ENCODE data around the gene TMEM141. TPM values are rescaled to one million over a fixed set of nuclear protein-coding genes. Genes with fewer than 3 reads are reported as not detected.
"Not testable (repeated sequence)": the region's sequence is repeated elsewhere in the genome, so short reads cannot be mapped to it uniquely, and the experiment has no call there.

Gene TMEM141
- polyA plus RNA-seq, 2 donors, result 85.2 to 155 TPM

GRCh38 chr9:136829981-136830885 is 39.1 kb downstream of the TMEM141 start:
- Histone ChIP-seq H3K4me3 (ENCODE audit: low read depth in 1 of 2, low read length in 2 of 2) (no peak overlapping the region), H3K9me3 (ENCODE audit: control insufficient read depth in 2 of 2, insufficient read depth in 1 of 2, low read depth in 1 of 2, low read length in 1 of 2) (no peaks in the 10 kb centered on the region), H3K27ac (ENCODE audit: low read depth in 2 of 2, low read length in 1 of 2) (no peak overlapping the region), H3K4me1 (ENCODE audit: control insufficient read depth in 2 of 2, insufficient read depth in 2 of 2, low read length in 1 of 2) (no peaks in the 10 kb centered on the region), H3K36me3 (ENCODE audit: control insufficient read depth in 2 of 2, insufficient read depth in 2 of 2, low read length in 1 of 2) (peaks cover 10 to 60% of the 10 kb centered on the region in 2 donors), H3K27me3 (ENCODE audit: control insufficient read depth in 1 of 2, insufficient read depth in 2 of 2, low read length in 2 of 2) (no peaks in the 10 kb centered on the region)
- WGBS, 2 donors, result 90 to 91% methylated on average over 41 of the region's 41 CpGs

DNA sequence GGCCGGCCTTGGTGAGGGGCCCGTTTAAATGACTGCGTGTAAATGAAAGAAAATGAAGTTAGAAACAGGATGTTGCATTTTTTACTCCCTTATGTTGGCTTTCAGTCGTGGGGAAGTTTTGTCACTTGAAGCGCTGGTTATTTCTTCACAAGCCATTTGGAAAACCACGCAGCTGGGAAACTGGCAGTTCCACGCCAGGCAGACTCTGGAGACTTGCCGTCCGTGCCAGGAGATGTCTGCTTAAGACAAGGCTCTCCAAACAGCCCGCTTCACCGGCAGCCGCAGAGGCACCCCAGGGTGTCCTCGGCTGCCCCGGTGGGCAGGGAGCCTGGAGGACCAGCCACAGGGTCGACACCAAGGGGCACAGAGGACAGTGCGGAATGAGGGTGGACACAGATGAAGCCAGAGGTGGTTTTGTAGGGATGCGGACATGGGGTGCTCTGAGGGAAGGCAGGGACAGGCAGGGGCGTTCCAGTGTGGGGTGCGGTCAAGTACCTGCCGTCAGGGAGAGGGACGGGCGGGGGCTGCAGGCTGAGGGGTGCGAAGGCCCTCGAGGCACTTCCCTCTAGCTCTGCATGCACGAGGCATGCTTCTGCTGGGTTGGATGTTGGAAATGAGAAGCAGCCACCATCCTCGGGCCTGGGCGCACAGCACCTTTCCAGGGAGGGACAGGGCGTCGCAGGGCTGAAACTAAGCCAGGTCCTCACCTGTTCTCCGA is 40.0 kb downstream of the TMEM141 start:
- Histone ChIP-seq H3K27ac (ENCODE audit: low read depth in 2 of 2, low read length in 1 of 2) (no peak overlapping the region), H3K4me1 (ENCODE audit: control insufficient read depth in 2 of 2, insufficient read depth in 2 of 2, low read length in 1 of 2) (no peaks in the 10 kb centered on the region), H3K27me3 (ENCODE audit: control insufficient read depth in 1 of 2, insufficient read depth in 2 of 2, low read length in 2 of 2) (no peaks in the 10 kb centered on the region), H3K36me3 (ENCODE audit: control insufficient read depth in 2 of 2, insufficient read depth in 2 of 2, low read length in 1 of 2) (peaks cover 9 to 60% of the 10 kb centered on the region in 2 donors), H3K4me3 (ENCODE audit: low read depth in 1 of 2, low read length in 2 of 2) (no peak overlapping the region), H3K9me3 (ENCODE audit: control insufficient read depth in 2 of 2, insufficient read depth in 1 of 2, low read depth in 1 of 2, low read length in 1 of 2) (no peaks in the 10 kb centered on the region)
- 91 to 92% methylated on average over 29 to 30 of the region's 30 CpGs for WGBS, 2 donors

DNA sequence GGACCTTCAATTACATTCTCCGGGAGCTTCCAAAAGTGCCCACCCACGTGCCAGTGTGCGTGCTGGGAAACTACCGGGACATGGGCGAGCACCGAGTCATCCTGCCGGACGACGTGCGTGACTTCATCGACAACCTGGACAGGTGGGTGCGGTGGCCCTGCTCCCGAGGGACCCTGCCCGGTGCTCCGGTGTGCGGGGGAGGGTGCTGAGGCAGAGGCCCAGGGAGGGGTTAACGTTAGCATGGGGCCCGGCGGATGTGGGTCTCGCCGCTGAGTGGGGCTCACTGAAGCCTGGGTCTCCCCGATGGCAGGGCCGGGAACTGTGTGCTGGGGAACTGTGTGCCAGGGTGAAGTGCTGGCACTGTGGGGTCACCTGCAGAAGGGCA is 40.6 kb downstream of the TMEM141 start:
- Histone ChIP-seq H3K36me3 (ENCODE audit: control insufficient read depth in 2 of 2, insufficient read depth in 2 of 2, low read length in 1 of 2) (peaks cover 8 to 61% of the 10 kb centered on the region in 2 donors), H3K27me3 (ENCODE audit: control insufficient read depth in 1 of 2, insufficient read depth in 2 of 2, low read length in 2 of 2) (no peaks in the 10 kb centered on the region), H3K9me3 (ENCODE audit: control insufficient read depth in 2 of 2, insufficient read depth in 1 of 2, low read depth in 1 of 2, low read length in 1 of 2) (no peaks in the 10 kb centered on the region), H3K4me3 (ENCODE audit: low read depth in 1 of 2, low read length in 2 of 2) (no peak overlapping the region), H3K4me1 (ENCODE audit: control insufficient read depth in 2 of 2, insufficient read depth in 2 of 2, low read length in 1 of 2) (no peaks in the 10 kb centered on the region), H3K27ac (ENCODE audit: low read depth in 2 of 2, low read length in 1 of 2) (no peak overlapping the region)
- WGBS, 2 donors, result 91 to 92% methylated on average over 23 of the region's 23 CpGs

DNA sequence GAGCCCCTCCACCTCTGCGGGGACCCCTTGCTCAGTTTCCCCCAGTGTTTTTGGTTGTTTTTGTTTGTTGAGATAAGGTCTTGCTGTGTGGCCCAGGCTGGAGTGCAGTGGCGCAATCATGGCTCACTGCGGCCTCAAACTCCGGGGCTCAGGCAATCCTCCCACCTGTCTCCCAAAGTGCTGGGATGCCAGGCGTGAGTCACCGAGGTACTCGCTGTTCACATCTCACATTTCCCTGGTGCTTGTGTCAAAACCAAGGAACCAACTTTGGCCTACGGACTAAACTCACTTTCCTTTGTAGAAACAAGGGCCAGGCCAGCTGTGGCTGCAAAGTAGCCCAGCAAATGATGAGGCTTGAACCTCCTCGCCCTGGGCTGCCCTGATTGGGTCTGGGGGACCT is 41.4 kb downstream of the TMEM141 start:
- Histone ChIP-seq H3K36me3 (ENCODE audit: control insufficient read depth in 2 of 2, insufficient read depth in 2 of 2, low read length in 1 of 2) (peaks cover 8 to 53% of the 10 kb centered on the region in 2 donors), H3K27ac (ENCODE audit: low read depth in 2 of 2, low read length in 1 of 2) (no peak overlapping the region), H3K4me1 (ENCODE audit: control insufficient read depth in 2 of 2, insufficient read depth in 2 of 2, low read length in 1 of 2) (no peaks in the 10 kb centered on the region), H3K9me3 (ENCODE audit: control insufficient read depth in 2 of 2, insufficient read depth in 1 of 2, low read depth in 1 of 2, low read length in 1 of 2) (no peaks in the 10 kb centered on the region), H3K27me3 (ENCODE audit: control insufficient read depth in 1 of 2, insufficient read depth in 2 of 2, low read length in 2 of 2) (no peaks in the 10 kb centered on the region), H3K4me3 (ENCODE audit: low read depth in 1 of 2, low read length in 2 of 2) (no peak overlapping the region)
- whole genome bisulfite sequencing, 2 donors, result 91 to 93% methylated on average over 9 of the region's 9 CpGs

DNA sequence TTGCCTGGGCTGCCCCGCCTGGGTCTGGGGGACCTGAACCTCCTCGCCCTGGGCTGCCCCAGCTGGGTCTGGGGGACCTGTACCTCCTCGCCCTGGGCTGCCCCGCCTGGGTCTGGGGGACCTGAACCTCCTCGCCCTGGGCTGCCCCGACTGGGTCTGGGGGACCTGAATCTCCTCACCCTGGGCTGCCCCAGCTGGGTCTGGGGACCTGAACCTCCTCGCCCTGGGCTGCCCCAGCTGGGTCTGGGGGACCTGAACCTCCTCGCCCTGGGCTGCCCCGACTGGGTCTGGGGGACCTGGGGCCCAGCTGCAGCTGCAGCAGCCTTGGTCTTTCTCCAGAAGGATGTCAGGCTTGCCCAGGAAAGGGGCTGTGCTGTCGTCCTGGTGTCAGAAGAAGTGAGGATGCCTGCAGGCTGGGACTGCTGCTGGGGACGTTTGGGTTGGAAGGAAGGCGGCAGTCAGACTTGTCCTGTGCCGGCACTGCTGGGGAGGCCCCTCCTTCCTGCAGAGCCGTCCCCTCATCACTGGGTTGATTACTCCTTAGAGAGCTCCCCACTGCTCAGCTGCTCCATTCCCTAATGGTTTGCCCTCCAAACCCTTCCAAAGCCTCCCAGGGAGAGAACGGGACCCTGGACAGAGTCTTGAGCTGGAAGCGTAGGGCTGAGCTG is 42.4 kb downstream of the TMEM141 start:
- peaks cover 8 to 51% of the 10 kb centered on the region in 2 donors for H3K36me3 ChIP-seq (ENCODE audit: control insufficient read depth in 2 of 2, insufficient read depth in 2 of 2, low read length in 1 of 2)
- H3K4me1 ChIP-seq (ENCODE audit: control insufficient read depth in 2 of 2, insufficient read depth in 2 of 2, low read length in 1 of 2); H3K4me3 ChIP-seq (ENCODE audit: low read depth in 1 of 2, low read length in 2 of 2); H3K9me3 ChIP-seq (ENCODE audit: control insufficient read depth in 2 of 2, insufficient read depth in 1 of 2, low read depth in 1 of 2, low read length in 1 of 2); H3K27me3 ChIP-seq (ENCODE audit: control insufficient read depth in 1 of 2, insufficient read depth in 2 of 2, low read length in 2 of 2); H3K27ac ChIP-seq (ENCODE audit: low read depth in 2 of 2, low read length in 1 of 2): not testable (repeated sequence)
- WGBS, 2 donors, result 83 to 86% methylated on average over 15 to 16 of the region's 16 CpGs

DNA sequence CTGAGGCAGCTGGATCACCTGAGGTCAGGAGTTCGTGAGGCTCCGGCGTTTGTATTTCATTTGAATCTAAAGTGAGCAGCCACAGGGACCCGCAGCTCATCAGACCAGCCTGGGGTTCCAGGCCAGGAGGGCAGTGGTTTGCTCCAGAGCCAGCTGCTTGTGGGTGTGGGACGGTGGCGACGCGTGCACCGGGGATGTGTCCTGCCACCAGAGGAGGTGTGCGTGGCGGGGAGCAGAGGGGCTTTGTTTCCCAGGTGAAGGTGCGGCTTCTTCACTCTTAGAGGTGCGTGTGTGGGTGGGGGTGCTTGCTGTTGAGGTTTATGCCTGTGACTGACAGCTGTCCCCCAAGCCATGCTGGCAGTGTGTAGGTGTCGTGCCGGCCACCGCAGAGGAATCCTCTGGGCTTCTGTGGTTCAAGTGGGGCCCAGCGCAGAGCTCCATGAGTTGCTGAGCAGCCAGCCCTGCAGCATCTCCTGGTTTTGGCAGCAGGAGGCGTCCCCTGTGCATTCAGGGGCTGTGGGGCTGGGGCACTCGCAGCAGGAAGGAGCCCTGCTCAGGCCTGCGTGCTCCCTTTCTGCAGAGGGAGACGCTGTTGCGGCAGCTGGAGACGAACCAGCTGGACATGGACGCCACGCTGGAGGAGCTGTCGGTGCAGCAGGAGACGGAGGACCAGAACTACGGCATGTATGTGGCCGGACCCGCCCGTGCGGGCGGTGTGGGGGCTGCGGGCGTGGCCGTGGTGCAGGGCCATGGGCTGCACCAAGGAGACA is 44.2 kb downstream of the TMEM141 start:
- Histone ChIP-seq H3K4me3 (ENCODE audit: low read depth in 1 of 2, low read length in 2 of 2) (no peak overlapping the region), H3K27me3 (ENCODE audit: control insufficient read depth in 1 of 2, insufficient read depth in 2 of 2, low read length in 2 of 2) (no peaks in the 10 kb centered on the region), H3K27ac (ENCODE audit: low read depth in 2 of 2, low read length in 1 of 2) (no peak overlapping the region), H3K9me3 (ENCODE audit: control insufficient read depth in 2 of 2, insufficient read depth in 1 of 2, low read depth in 1 of 2, low read length in 1 of 2) (no peaks in the 10 kb centered on the region), H3K4me1 (ENCODE audit: control insufficient read depth in 2 of 2, insufficient read depth in 2 of 2, low read length in 1 of 2) (no peaks in the 10 kb centered on the region), H3K36me3 (ENCODE audit: control insufficient read depth in 2 of 2, insufficient read depth in 2 of 2, low read length in 1 of 2) (peaks cover 0 to 45% of the 10 kb centered on the region in 2 donors)
- WGBS, 2 donors, result 91 to 92% methylated on average over 36 of the region's 36 CpGs

DNA sequence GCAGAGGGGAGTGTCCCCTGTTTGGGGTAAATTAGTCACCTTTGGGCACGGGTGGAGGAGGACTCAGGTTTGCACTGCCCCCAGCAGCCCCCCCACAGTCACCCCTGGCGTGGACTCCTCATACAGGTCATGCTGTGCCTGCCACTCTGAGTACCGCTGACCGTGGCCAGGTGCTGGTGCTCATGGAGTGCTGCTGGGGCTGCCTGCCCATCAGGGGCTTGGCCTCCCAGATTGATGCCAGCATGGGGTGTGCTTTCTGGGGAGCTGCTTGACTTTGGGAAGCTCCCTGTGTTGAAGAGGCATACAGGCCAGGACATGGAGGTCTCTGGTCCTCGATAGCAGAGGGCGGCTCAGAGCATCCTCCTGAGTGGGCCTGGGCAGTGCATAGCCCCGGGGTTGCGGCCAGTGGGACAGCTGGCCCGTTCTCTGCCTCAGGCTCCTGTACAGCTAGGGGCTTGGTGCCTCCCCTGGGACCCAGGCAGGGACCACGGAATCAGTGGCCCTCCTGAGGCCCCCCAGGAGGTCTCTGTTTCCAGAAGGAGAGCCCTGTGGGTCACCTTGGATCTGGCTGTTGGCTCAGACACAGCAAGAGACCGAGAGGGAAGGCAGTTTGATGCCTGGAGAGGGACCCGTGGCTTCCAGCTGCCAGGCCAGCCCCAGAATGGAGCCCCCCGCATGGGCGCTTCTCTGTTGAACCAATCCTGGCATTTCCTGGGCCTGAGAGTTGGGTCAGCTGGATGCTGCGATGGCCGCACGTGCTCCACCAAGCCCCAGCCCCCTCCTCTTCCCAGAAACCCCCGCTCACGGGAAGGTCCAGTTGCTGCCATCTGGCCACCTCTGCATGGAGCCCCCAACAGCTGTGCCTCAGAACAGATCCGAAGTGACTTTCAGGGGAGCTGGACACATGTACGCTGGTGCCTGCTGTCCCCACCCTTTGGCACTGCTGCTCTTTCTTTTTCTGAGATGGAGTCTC is 45.1 kb downstream of the TMEM141 start:
- Histone ChIP-seq H3K4me1 (ENCODE audit: control insufficient read depth in 2 of 2, insufficient read depth in 2 of 2, low read length in 1 of 2) (peaks cover 0 to 2% of the 10 kb centered on the region in 2 donors), H3K36me3 (ENCODE audit: control insufficient read depth in 2 of 2, insufficient read depth in 2 of 2, low read length in 1 of 2) (peaks cover 0 to 40% of the 10 kb centered on the region in 2 donors), H3K27me3 (ENCODE audit: control insufficient read depth in 1 of 2, insufficient read depth in 2 of 2, low read length in 2 of 2) (no peaks in the 10 kb centered on the region), H3K4me3 (ENCODE audit: low read depth in 1 of 2, low read length in 2 of 2) (no peak overlapping the region), H3K27ac (ENCODE audit: low read depth in 2 of 2, low read length in 1 of 2) (no peak overlapping the region), H3K9me3 (ENCODE audit: control insufficient read depth in 2 of 2, insufficient read depth in 1 of 2, low read depth in 1 of 2, low read length in 1 of 2) (no peaks in the 10 kb centered on the region)
- WGBS, 2 donors, result 87 to 94% methylated on average over 20 to 21 of the region's 21 CpGs

GRCh38 chr9:136837146-136837855 is 46.2 kb downstream of the TMEM141 start:
- no peak overlapping the region for H3K4me3 ChIP-seq (ENCODE audit: low read depth in 1 of 2, low read length in 2 of 2)
- no peaks in the 10 kb centered on the region for H3K27me3 ChIP-seq (ENCODE audit: control insufficient read depth in 1 of 2, insufficient read depth in 2 of 2, low read length in 2 of 2)
- H3K4me1 ChIP-seq (ENCODE audit: control insufficient read depth in 2 of 2, insufficient read depth in 2 of 2, low read length in 1 of 2), result peaks cover 0 to 8% of the 10 kb centered on the region in 2 donors
- H3K27ac ChIP-seq (ENCODE audit: low read depth in 2 of 2, low read length in 1 of 2), result no peak overlapping the region
- WGBS, 2 donors, result 88 to 92% methylated on average over 21 to 27 of the region's 27 CpGs
- H3K36me3 ChIP-seq (ENCODE audit: control insufficient read depth in 2 of 2, insufficient read depth in 2 of 2, low read length in 1 of 2), result peaks cover 0 to 29% of the 10 kb centered on the region in 2 donors
- no peaks in the 10 kb centered on the region for H3K9me3 ChIP-seq (ENCODE audit: control insufficient read depth in 2 of 2, insufficient read depth in 1 of 2, low read depth in 1 of 2, low read length in 1 of 2)

Data from esophagus (tissue), 2 donors.